SK-N-MC (cell line): ENCODE data around the gene GNG12.

Source experiments
- EZH2 ChIP-seq: fragments of 200-600 bp; sonication (generic); IDR thresholded peaks from one replicate; pipeline ENCODE4 v1.6.1; 2017; ENCODE audit warnings: antibody characterized with exemption
- POLR2AphosphoS5 ChIP-seq: IDR thresholded peaks from 2 replicates; pipeline ENCODE4 v1.6.1; 2012; ENCODE audit warnings: mild to moderate bottlenecking, low read depth, low read length, borderline replicate concordance

- TF ChIP-seq EZH2 (no peak), POLR2AphosphoS5 (no peak)
Measured at GRCh38 chr1:67741736-67742135, 91.5 kb downstream of the GNG12 start.
